Measurements from ENCODE around the gene SPECC1.

GRCh38 chr17:20122254-20122879 is 113.2 kb downstream of the SPECC1 start:
- TF ChIP-seq CTCF (IDR thresholded peaks at IDR 0.05; ENCODE audit: low read depth, low read length) (no peak), POLR2A (IDR thresholded peaks at IDR 0.05; ENCODE audit: extremely low read depth, insufficient read length) (no peak)

All from NB4 (cell line).